ENCODE measurements around the gene HORMAD2. TPM values are rescaled to one million over a fixed set of nuclear protein-coding genes. Genes with fewer than 3 reads are reported as not detected.

The HORMAD2 gene
- total and polyA plus RNA-seq, 2 experiments from 2014 or later = not detected

- H3K79me2 ChIP-seq (ENCODE audit: insufficient read depth) = no peaks in the 10 kb centered on the region
- no peak overlapping the region for H2AFZ ChIP-seq
- no peaks in the 10 kb centered on the region for H4K20me1 ChIP-seq (ENCODE audit: insufficient read depth)
- H3K4me1 ChIP-seq (ENCODE audit: insufficient read depth) = peaks cover 32% of the 10 kb centered on the region
- peak overlapping the region; percentile 99 for H3K27ac ChIP-seq
- no peaks in the 10 kb centered on the region for H3K9me3 ChIP-seq (ENCODE audit: low read depth)
- in situ Hi-C loops (cut with MboI) = no loop called here
- H3K27me3 ChIP-seq (replicated peaks; ENCODE audit: insufficient read depth) = no peaks in the 10 kb centered on the region
- H3K9ac ChIP-seq = peak overlapping the region; percentile 84
- H3K9me2 ChIP-seq (ENCODE audit: insufficient read depth) = no peaks in the 10 kb centered on the region
- H3F3A ChIP-seq (ENCODE audit: insufficient read depth) = peaks cover 35% of the 10 kb centered on the region
- DNase-seq = peak; percentile 22
- TF ChIP-seq EZH2 (IDR thresholded peaks at IDR 0.05; ENCODE audit: insufficient read depth, poor library complexity, severe bottlenecking) = no peak
- TF ChIP-seq EZH2phosphoT487 (IDR thresholded peaks at IDR 0.05; ENCODE audit: insufficient read depth, low read depth) = no peak
- no peaks in the 10 kb centered on the region for H3K36me3 ChIP-seq (ENCODE audit: low read depth)
- H3K4me3 ChIP-seq = peak overlapping the region; percentile 56
- H3K4me2 ChIP-seq (ENCODE audit: unreplicated experiment) = peak overlapping the region; percentile 79
- WGBS, 2 experiments (ENCODE audit: low coverage in 1 of 2, low lambda C conversion rate in 2 of 2, missing lambda C conversion rate in 2 of 2) = 17% methylated on average over 5 of the region's 5 CpGs
Observed at GRCh38 chr22:30195245-30196140, 115.2 kb downstream of the HORMAD2 start.

GRCh38 chr22:30196141-30196879 lies 116.0 kb downstream of the HORMAD2 start:
- Histone ChIP-seq H2AFZ (no peak overlapping the region), H3K9ac (peak overlapping the region; percentile 84), H3K4me1 (ENCODE audit: insufficient read depth) (peaks cover 32% of the 10 kb centered on the region), H3K9me3 (ENCODE audit: low read depth) (no peaks in the 10 kb centered on the region), H3K4me2 (ENCODE audit: unreplicated experiment) (peak overlapping the region; percentile 79), H3K36me3 (ENCODE audit: low read depth) (no peaks in the 10 kb centered on the region), H3K27ac (peak overlapping the region; percentile 99), H3K79me2 (ENCODE audit: insufficient read depth) (no peaks in the 10 kb centered on the region), H3F3A (ENCODE audit: insufficient read depth) (peaks cover 35% of the 10 kb centered on the region), H3K9me2 (ENCODE audit: insufficient read depth) (no peaks in the 10 kb centered on the region), H3K4me3 (peak overlapping the region; percentile 56), H4K20me1 (ENCODE audit: insufficient read depth) (no peaks in the 10 kb centered on the region), H3K27me3 (replicated peaks; ENCODE audit: insufficient read depth) (no peaks in the 10 kb centered on the region)
- peak; percentile 100 for DNase-seq
- WGBS, 2 experiments (ENCODE audit: low coverage in 1 of 2, low lambda C conversion rate in 2 of 2, missing lambda C conversion rate in 2 of 2) = 1% methylated on average over 11 of the region's 11 CpGs
- peak; percentile 63 for TF ChIP-seq EZH2phosphoT487 (IDR thresholded peaks at IDR 0.05; ENCODE audit: insufficient read depth, low read depth)
- no peak for TF ChIP-seq EZH2 (IDR thresholded peaks at IDR 0.05; ENCODE audit: insufficient read depth, poor library complexity, severe bottlenecking)
- in situ Hi-C loops (cut with MboI) = no loop called here

DNA sequence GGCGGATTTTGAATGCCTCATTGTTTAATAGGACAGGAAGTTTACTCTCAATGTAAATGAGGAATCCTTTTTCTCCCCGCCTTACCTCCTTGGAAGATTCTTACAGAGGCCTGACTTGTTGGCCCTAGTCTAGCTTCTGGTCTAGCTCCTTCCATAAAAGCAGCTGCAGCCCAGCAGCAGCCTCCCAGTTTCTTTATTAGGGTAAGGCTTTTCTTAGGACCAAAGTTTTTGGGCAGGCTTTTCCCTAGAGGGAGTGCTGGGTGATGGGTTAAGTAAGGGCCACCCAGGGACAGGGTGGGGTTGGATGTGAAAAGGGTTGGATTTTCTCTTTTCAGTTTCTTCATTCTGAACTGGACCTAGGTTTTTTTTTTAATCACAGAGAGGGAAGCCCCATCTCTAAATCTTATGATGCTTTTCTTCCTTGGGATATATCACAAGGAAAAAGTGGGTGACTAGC lies 116.6 kb downstream of the HORMAD2 start:
- H3K79me2 ChIP-seq (ENCODE audit: insufficient read depth) = no peaks in the 10 kb centered on the region
- H3K4me1 ChIP-seq (ENCODE audit: insufficient read depth) = peaks cover 32% of the 10 kb centered on the region

DNA sequence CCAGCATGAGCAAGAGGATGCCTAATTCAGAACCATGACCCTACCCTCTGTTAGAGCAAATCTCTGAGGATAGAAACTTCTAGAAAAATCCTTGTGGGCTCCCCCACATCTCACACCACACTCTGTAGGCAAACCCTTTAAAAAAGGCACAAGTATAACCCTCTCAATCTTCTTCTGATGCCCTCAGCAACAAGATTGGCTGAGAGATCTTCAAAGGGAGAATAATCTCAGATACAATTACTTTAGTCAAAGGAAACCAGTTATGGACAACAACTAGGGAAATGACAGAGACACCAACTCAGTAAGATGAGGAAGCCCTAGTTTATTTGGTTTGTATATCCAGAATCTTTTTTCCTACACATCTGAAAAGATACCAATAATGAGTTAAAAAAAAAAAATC lies 117.1 kb downstream of the HORMAD2 start:
- H3K9me2 ChIP-seq (ENCODE audit: insufficient read depth) = no peaks in the 10 kb centered on the region

More for the DNA sequence above, 116.6 kb downstream of the HORMAD2 start:
- peaks cover 37% of the 10 kb centered on the region for H3F3A ChIP-seq (ENCODE audit: insufficient read depth)
- WGBS, 2 experiments (ENCODE audit: low coverage in 1 of 2, low lambda C conversion rate in 2 of 2, missing lambda C conversion rate in 2 of 2) = 0% methylated on average over 2 of the region's 2 CpGs
- in situ Hi-C loops (cut with MboI) = no loop called here
- H4K20me1 ChIP-seq (ENCODE audit: insufficient read depth) = no peaks in the 10 kb centered on the region
- peak overlapping the region; percentile 99 for H3K27ac ChIP-seq
- no peaks in the 10 kb centered on the region for H3K9me3 ChIP-seq (ENCODE audit: low read depth)
- H2AFZ ChIP-seq = no peak overlapping the region
- no peaks in the 10 kb centered on the region for H3K9me2 ChIP-seq (ENCODE audit: insufficient read depth)
- H3K9ac ChIP-seq = peak overlapping the region; percentile 84
- no peaks in the 10 kb centered on the region for H3K36me3 ChIP-seq (ENCODE audit: low read depth)
- TF ChIP-seq EZH2phosphoT487 (IDR thresholded peaks at IDR 0.05; ENCODE audit: insufficient read depth, low read depth) (no peak), EZH2 (IDR thresholded peaks at IDR 0.05; ENCODE audit: insufficient read depth, poor library complexity, severe bottlenecking) (no peak)
- H3K27me3 ChIP-seq (replicated peaks; ENCODE audit: insufficient read depth) = no peaks in the 10 kb centered on the region
- no peak for DNase-seq
- peak overlapping the region; percentile 56 for H3K4me2 ChIP-seq (ENCODE audit: unreplicated experiment)
- H3K4me3 ChIP-seq = peak overlapping the region; percentile 28

More for the DNA sequence above, 117.1 kb downstream of the HORMAD2 start:
- H3K27ac ChIP-seq = peak overlapping the region; percentile 99
- H3K79me2 ChIP-seq (ENCODE audit: insufficient read depth) = no peaks in the 10 kb centered on the region
- no peak overlapping the region for H3K4me3 ChIP-seq
- DNase-seq = no peak
- H3K9me3 ChIP-seq (ENCODE audit: low read depth) = no peaks in the 10 kb centered on the region
- no peaks in the 10 kb centered on the region for H4K20me1 ChIP-seq (ENCODE audit: insufficient read depth)
- H3K36me3 ChIP-seq (ENCODE audit: low read depth) = no peaks in the 10 kb centered on the region
- TF ChIP-seq EZH2 (IDR thresholded peaks at IDR 0.05; ENCODE audit: insufficient read depth, poor library complexity, severe bottlenecking) = no peak
- TF ChIP-seq EZH2phosphoT487 (IDR thresholded peaks at IDR 0.05; ENCODE audit: insufficient read depth, low read depth) = no peak
- no peak overlapping the region for H2AFZ ChIP-seq
- no peaks in the 10 kb centered on the region for H3K27me3 ChIP-seq (replicated peaks; ENCODE audit: insufficient read depth)
- H3K4me1 ChIP-seq (ENCODE audit: insufficient read depth) = peaks cover 32% of the 10 kb centered on the region
- H3F3A ChIP-seq (ENCODE audit: insufficient read depth) = peaks cover 39% of the 10 kb centered on the region
- peak overlapping the region; percentile 84 for H3K9ac ChIP-seq
- in situ Hi-C loops (cut with MboI) = no loop called here
- H3K4me2 ChIP-seq (ENCODE audit: unreplicated experiment) = peak overlapping the region; percentile 56
